DMS53 treated with DMSO at 0.1 percent for 48 hours (cell line): ENCODE results near the gene NME7.
"Not testable (repeated sequence)": the region's sequence is repeated elsewhere in the genome, so short reads cannot be mapped to it uniquely, and the experiment has no call there.

Experiments
- DNase-seq: peaks from one replicate; lab custom pipeline; 2025; ENCODE audit not compliant: unreplicated experiment; lab: John Stamatoyannopoulos, UW

Gene NME7

GRCh38 chr1:169308313-169309039 lies 59.1 kb downstream of the NME7 start:
- DNase-seq = peak; percentile 23

GRCh38 chr1:169307176-169307575 lies 60.4 kb downstream of the NME7 start:
- peak; percentile 49 for DNase-seq

GRCh38 chr1:169305948-169306347 lies 61.6 kb downstream of the NME7 start:
- peak; percentile 9 for DNase-seq

GRCh38 chr1:169305356-169305755 lies 62.2 kb downstream of the NME7 start:
- DNase-seq = no peak

GRCh38 chr1:169300854-169301253 lies 66.7 kb downstream of the NME7 start:
- no peak for DNase-seq

GRCh38 chr1:169298441-169298840 lies 69.2 kb downstream of the NME7 start:
- no peak for DNase-seq

GRCh38 chr1:169295846-169296245 lies 71.8 kb downstream of the NME7 start:
- DNase-seq = no peak

GRCh38 chr1:169295425-169295824 lies 72.2 kb downstream of the NME7 start:
- no peak for DNase-seq

- no peak for DNase-seq
Observed at GRCh38 chr1:169289016-169289415, 78.6 kb downstream of the NME7 start.

- DNase-seq = no peak
Observed at GRCh38 chr1:169288011-169288414, 79.6 kb downstream of the NME7 start.

GRCh38 chr1:169287280-169287679 lies 80.3 kb downstream of the NME7 start:
- no peak for DNase-seq

GRCh38 chr1:169281562-169281961 lies 86.0 kb downstream of the NME7 start:
- DNase-seq = not testable (repeated sequence)

- no peak for DNase-seq
Observed at GRCh38 chr1:169271098-169271497, 96.5 kb downstream of the NME7 start.

GRCh38 chr1:169266133-169266532 lies 101.5 kb downstream of the NME7 start:
- no peak for DNase-seq

- no peak for DNase-seq
Observed at GRCh38 chr1:169263059-169263458, 104.5 kb downstream of the NME7 start.

GRCh38 chr1:169261884-169262283 lies 105.7 kb downstream of the NME7 start:
- DNase-seq = no peak

GRCh38 chr1:169260478-169261151 lies 107.0 kb downstream of the NME7 start:
- DNase-seq = no peak

- DNase-seq = no peak
Observed at GRCh38 chr1:169259816-169260215, 107.8 kb downstream of the NME7 start.

GRCh38 chr1:169250795-169251194 lies 116.8 kb downstream of the NME7 start:
- peak; percentile 11 for DNase-seq

GRCh38 chr1:169250022-169250421 lies 117.6 kb downstream of the NME7 start:
- DNase-seq = no peak

- DNase-seq = no peak
Observed at GRCh38 chr1:169249611-169250010, 118.0 kb downstream of the NME7 start.

GRCh38 chr1:169245706-169246105 lies 121.9 kb downstream of the NME7 start:
- DNase-seq = no peak
